Measurements from ENCODE around the gene IL7R.
"Not testable (repeated sequence)": the region's sequence is repeated elsewhere in the genome, so short reads cannot be mapped to it uniquely, and the experiment has no call there.

IL7R gene

GRCh38 chr5:35886381-35886780 is 29.7 kb downstream of the IL7R start (continued):
- no peak for TF ChIP-seq KLF7 (tag by site-specific recombination; IDR thresholded peaks at IDR 0.05; ENCODE audit: borderline replicate concordance)
- no peak for TF ChIP-seq ZNF600 (tag by site-specific recombination; IDR thresholded peaks at IDR 0.05)
- no peak for TF ChIP-seq IKZF3 (tag by site-specific recombination; IDR thresholded peaks at IDR 0.05)
- no peak for TF ChIP-seq BCL6B (tag by site-specific recombination; IDR thresholded peaks at IDR 0.05)

- POLR2A ChIA-PET: no interaction called here
- H3K36me3 ChIP-seq (ENCODE audit: control insufficient read depth in 2 of 2, insufficient read depth in 1 of 2, low read length in 2 of 2): no peaks in the 10 kb centered on the region
- H3K9me3 ChIP-seq (ENCODE audit: control insufficient read depth, insufficient read depth, low read depth, low read length): no peaks in the 10 kb centered on the region
- H3K4me3 ChIP-seq (ENCODE audit: low read depth, low read length): no peak overlapping the region
- H3K4me1 ChIP-seq (ENCODE audit: control insufficient read depth, insufficient read depth, low read length): no peaks in the 10 kb centered on the region
- H3K27ac ChIP-seq (ENCODE audit: extremely low read depth, low read depth, low read length): no peak overlapping the region
- CTCF ChIA-PET: no interaction called here
- TF ChIP-seq BCL6B (tag by site-specific recombination; IDR thresholded peaks at IDR 0.05): no peak
- no peak for TF ChIP-seq REPIN1 (tag by site-specific recombination; IDR thresholded peaks at IDR 0.05; ENCODE audit: low read depth)
- TF ChIP-seq MZF1 (tag by site-specific recombination; IDR thresholded peaks at IDR 0.05; ENCODE audit: borderline replicate concordance): no peak
- no peak for TF ChIP-seq GFI1B (tag by site-specific recombination; IDR thresholded peaks at IDR 0.05)
- TF ChIP-seq ZBTB49 (tag by site-specific recombination; IDR thresholded peaks at IDR 0.05; ENCODE audit: low read depth): no peak
Measured at GRCh38 chr5:35887321-35888100, 30.8 kb downstream of the IL7R start.

- ChIA-PET POLR2A (no interaction called here), CTCF (interaction anchor here (0.6 to 1.5 kb wide), 3 partner anchors 9 to 36 kb away, joined by 3 to 4 read pairs (median 3); no protein-coding TSS in a partner anchor)
- Histone ChIP-seq H3K36me3 (ENCODE audit: control insufficient read depth in 2 of 2, insufficient read depth in 1 of 2, low read length in 2 of 2) (no peaks in the 10 kb centered on the region), H3K4me1 (ENCODE audit: control insufficient read depth, insufficient read depth, low read length) (no peaks in the 10 kb centered on the region), H3K27ac (ENCODE audit: extremely low read depth, low read depth, low read length) (no peak overlapping the region), H3K4me3 (ENCODE audit: low read depth, low read length) (no peak overlapping the region), H3K9me3 (ENCODE audit: control insufficient read depth, insufficient read depth, low read depth, low read length) (no peaks in the 10 kb centered on the region)
- no peak for TF ChIP-seq ZNF280D (tag by site-specific recombination; IDR thresholded peaks at IDR 0.05)
- no peak for TF ChIP-seq PATZ1 (tag by site-specific recombination; IDR thresholded peaks at IDR 0.05)
- no peak for TF ChIP-seq YY1 (tag by site-specific recombination; IDR thresholded peaks at IDR 0.05)
- 0 out of 2 replicates have a peak, but pooled peaks have one; percentile 25 for TF ChIP-seq SCRT2 (tag by site-specific recombination; IDR thresholded peaks at IDR 0.05)
Measured at GRCh38 chr5:35890021-35891020, 33.6 kb downstream of the IL7R start.

GRCh38 chr5:35892799-35893198 is 36.1 kb downstream of the IL7R start:
- H3K4me1 ChIP-seq (ENCODE audit: control insufficient read depth, insufficient read depth, low read length); H3K36me3 ChIP-seq (ENCODE audit: control insufficient read depth in 2 of 2, insufficient read depth in 1 of 2, low read length in 2 of 2); CTCF ChIA-PET; H3K9me3 ChIP-seq (ENCODE audit: control insufficient read depth, insufficient read depth, low read depth, low read length); POLR2A ChIA-PET; H3K4me3 ChIP-seq (ENCODE audit: low read depth, low read length); H3K27ac ChIP-seq (ENCODE audit: extremely low read depth, low read depth, low read length): not testable (repeated sequence)

Data from HEK293 (cell line).